ENCODE measurements around the gene MANEAL.

The MANEAL gene

GRCh38 chr1:37778654-37779053, 15.0 kb upstream of the MANEAL start:
- FAIRE-seq (no peak), DNase-seq (ENCODE audit: insufficient read length, low spot score) (no peak)

- FAIRE-seq (no peak), DNase-seq (ENCODE audit: insufficient read length, low spot score) (no peak)
Observed at GRCh38 chr1:37782491-37782890, 11.2 kb upstream of the MANEAL start.

GRCh38 chr1:37792943-37793686, 532 bp upstream of the MANEAL start:
- DNase-seq (ENCODE audit: insufficient read length, low spot score) (no peak), FAIRE-seq (no peak)

- peak; percentile 43 for DNase-seq (ENCODE audit: insufficient read length, low spot score)
Observed at GRCh38 chr1:37794372-37795339, 1.0 kb downstream of the MANEAL start.

GRCh38 chr1:37795340-37796125, 1.9 kb downstream of the MANEAL start:
- no peak for FAIRE-seq
- DNase-seq (ENCODE audit: insufficient read length, low spot score), result peak; percentile 56

More at GRCh38 chr1:37794372-37795339, 1.0 kb downstream of the MANEAL start:
- FAIRE-seq, result no peak

- DNase-seq (ENCODE audit: insufficient read length, low spot score), result no peak
- no peak for FAIRE-seq
Observed at GRCh38 chr1:37797750-37798345, 4.2 kb downstream of the MANEAL start.

- no peak for FAIRE-seq
Observed at GRCh38 chr1:37802439-37802838, 8.8 kb downstream of the MANEAL start.

GRCh38 chr1:37807220-37807554, 13.5 kb downstream of the MANEAL start:
- no peak for FAIRE-seq
- no peak for DNase-seq (ENCODE audit: insufficient read length, low spot score)

More at GRCh38 chr1:37802439-37802838, 8.8 kb downstream of the MANEAL start:
- DNase-seq (ENCODE audit: insufficient read length, low spot score), result no peak

GRCh38 chr1:37807555-37808368, 14.1 kb downstream of the MANEAL start, which contains the start of the genes C1orf122 and YRDC:
C1orf122 (plus strand) TSS chr1:37807790; CDS start chr1:37808405, 615 bp downstream.
YRDC (minus strand) TSS chr1:37808208; CDS start chr1:37808180, 28 bp downstream.
- peak; percentile 100 for DNase-seq (ENCODE audit: insufficient read length, low spot score)
- FAIRE-seq, result peak; percentile 85

- no peak for DNase-seq (ENCODE audit: insufficient read length, low spot score)
- peak; percentile 21 for FAIRE-seq
Observed at GRCh38 chr1:37808369-37809319, 15.0 kb downstream of the MANEAL start.

- no peak for FAIRE-seq
- DNase-seq (ENCODE audit: insufficient read length, low spot score), result no peak
Observed at GRCh38 chr1:37809942-37810341, 16.3 kb downstream of the MANEAL start.

GRCh38 chr1:37811027-37811655, 17.5 kb downstream of the MANEAL start:
- DNase-seq (ENCODE audit: insufficient read length, low spot score) (peak; percentile 53), FAIRE-seq (peak; percentile 92)

- no peak for FAIRE-seq
- no peak for DNase-seq (ENCODE audit: insufficient read length, low spot score)
Observed at GRCh38 chr1:37813529-37814145, 20.0 kb downstream of the MANEAL start.

- no peak for FAIRE-seq
- DNase-seq (ENCODE audit: insufficient read length, low spot score), result no peak
Observed at GRCh38 chr1:37814252-37814651, 20.6 kb downstream of the MANEAL start.

GRCh38 chr1:37817481-37817880, 23.8 kb downstream of the MANEAL start:
- DNase-seq (ENCODE audit: insufficient read length, low spot score) (no peak), FAIRE-seq (no peak)

GRCh38 chr1:37821481-37821880, 27.8 kb downstream of the MANEAL start:
- no peak for DNase-seq (ENCODE audit: insufficient read length, low spot score)
- no peak for FAIRE-seq
